Mesodermal cell (in vitro differentiated cells): ENCODE measurements around the gene TC2N.

Source experiments
- H3K27ac ChIP-seq: 2 replicates; pipeline ENCODE4 v1.7.0; 2013; ENCODE audit warnings: mild to moderate bottlenecking, low read depth, low read length, moderate library complexity; ENCODE audit not compliant: severe bottlenecking
- H3K36me3 ChIP-seq: 2 replicates; pipeline ENCODE4 v1.7.1; 2013; ENCODE audit warnings: mild to moderate bottlenecking, low read length, moderate library complexity; ENCODE audit not compliant: control insufficient read depth, insufficient read depth
- H3K4me1 ChIP-seq: one replicate; pipeline ENCODE4 v1.7.1; 2013; ENCODE audit warnings: mild to moderate bottlenecking, low read length; ENCODE audit not compliant: insufficient read depth, control insufficient read depth, poor library complexity, severe bottlenecking
- H3K4me3 ChIP-seq: 2 replicates; pipeline ENCODE4 v1.7.0; 2013; ENCODE audit warnings: low read length, control low read depth, mild to moderate bottlenecking; ENCODE audit not compliant: insufficient read depth, poor library complexity, severe bottlenecking; ENCODE audit errors: extremely low read depth
- H3K9me3 ChIP-seq: 2 replicates; pipeline ENCODE4 v1.7.1; 2013; ENCODE audit warnings: mild to moderate bottlenecking, low read length, moderate library complexity; ENCODE audit not compliant: control insufficient read depth
- WGBS, 2 experiments: methylation state at CpG; one replicate each; pipeline ENCODE4 v1.1.5; 2013; ENCODE audit warnings: missing lambda C conversion rate in 2 of 2; ENCODE audit not compliant: insufficient coverage in 2 of 2; 5-methylcytosine and 5-hydroxymethylcytosine counted together

Gene TC2N

GRCh38 chr14:91869556-91869955 is 2.2 kb upstream of the TC2N start:
- Histone ChIP-seq H3K9me3 (peaks cover 3% of the 10 kb centered on the region), H3K27ac (peak overlapping the region; percentile 24), H3K4me1 (peaks cover 15% of the 10 kb centered on the region), H3K4me3 (no peak overlapping the region), H3K36me3 (no peaks in the 10 kb centered on the region)
- 85% methylated on average over 4 of the region's 8 CpGs; no CpG with 5 or more reads in 1 of the 2 experiments for WGBS, 2 experiments

- H3K9me3 ChIP-seq: peaks cover 3% of the 10 kb centered on the region
- H3K27ac ChIP-seq: no peak overlapping the region
- H3K4me1 ChIP-seq: peaks cover 17% of the 10 kb centered on the region
- H3K36me3 ChIP-seq: no peaks in the 10 kb centered on the region
- no peak overlapping the region for H3K4me3 ChIP-seq
- 89 to 90% methylated on average over 5 to 6 of the region's 6 CpGs for WGBS, 2 experiments
Observed at GRCh38 chr14:91866511-91867295, 633 bp downstream of the TC2N start.

- H3K4me3 ChIP-seq: no peak overlapping the region
- H3K27ac ChIP-seq: no peak overlapping the region
- no peaks in the 10 kb centered on the region for H3K36me3 ChIP-seq
- H3K9me3 ChIP-seq: peaks cover 3% of the 10 kb centered on the region
- 92% methylated on average over 2 of the region's 2 CpGs; no CpG with 5 or more reads in 1 of the 2 experiments for WGBS, 2 experiments
- H3K4me1 ChIP-seq: peaks cover 17% of the 10 kb centered on the region
Observed at GRCh38 chr14:91866061-91866460, 1.3 kb downstream of the TC2N start.

GRCh38 chr14:91862417-91862816 is 4.9 kb downstream of the TC2N start:
- no peak overlapping the region for H3K27ac ChIP-seq
- 76 to 84% methylated on average over 3 to 4 of the region's 4 CpGs for WGBS, 2 experiments
- H3K4me3 ChIP-seq: no peak overlapping the region
- peaks cover 5% of the 10 kb centered on the region for H3K4me1 ChIP-seq
- no peaks in the 10 kb centered on the region for H3K36me3 ChIP-seq
- H3K9me3 ChIP-seq: no peaks in the 10 kb centered on the region

GRCh38 chr14:91861091-91861490 is 6.2 kb downstream of the TC2N start:
- Histone ChIP-seq H3K9me3 (no peaks in the 10 kb centered on the region), H3K4me3 (no peak overlapping the region), H3K27ac (no peak overlapping the region), H3K36me3 (no peaks in the 10 kb centered on the region), H3K4me1 (peaks cover 5% of the 10 kb centered on the region)
- 80 to 90% methylated on average over 1 to 2 of the region's 2 CpGs for WGBS, 2 experiments

- H3K27ac ChIP-seq: no peak overlapping the region
- H3K4me1 ChIP-seq: peaks cover 5% of the 10 kb centered on the region
- no peak overlapping the region for H3K4me3 ChIP-seq
- no peaks in the 10 kb centered on the region for H3K36me3 ChIP-seq
- H3K9me3 ChIP-seq: no peaks in the 10 kb centered on the region
Observed at GRCh38 chr14:91860238-91860637, 7.1 kb downstream of the TC2N start.

- no peak overlapping the region for H3K4me3 ChIP-seq
- H3K27ac ChIP-seq: no peak overlapping the region
- peaks cover 5% of the 10 kb centered on the region for H3K4me1 ChIP-seq
- WGBS, 2 experiments: 65 to 76% methylated on average over 3 to 4 of the region's 8 CpGs
- no peaks in the 10 kb centered on the region for H3K36me3 ChIP-seq
- H3K9me3 ChIP-seq: no peaks in the 10 kb centered on the region
Observed at GRCh38 chr14:91858536-91859275, 8.6 kb downstream of the TC2N start.

GRCh38 chr14:91857614-91858013 is 9.7 kb downstream of the TC2N start:
- H3K4me3 ChIP-seq: no peak overlapping the region
- H3K36me3 ChIP-seq: no peaks in the 10 kb centered on the region
- WGBS, 2 experiments: 100% methylated on average over 1 of the region's 2 CpGs; no CpG with 5 or more reads in 1 of the 2 experiments
- H3K9me3 ChIP-seq: no peaks in the 10 kb centered on the region
- no peaks in the 10 kb centered on the region for H3K4me1 ChIP-seq
- no peak overlapping the region for H3K27ac ChIP-seq

- H3K9me3 ChIP-seq: no peaks in the 10 kb centered on the region
- no peak overlapping the region for H3K27ac ChIP-seq
- H3K36me3 ChIP-seq: no peaks in the 10 kb centered on the region
- WGBS, 2 experiments: no CpG with 5 or more reads among the region's 2 CpGs
- H3K4me1 ChIP-seq: no peaks in the 10 kb centered on the region
- H3K4me3 ChIP-seq: no peak overlapping the region
Observed at GRCh38 chr14:91854327-91854934, 12.9 kb downstream of the TC2N start.

- no peaks in the 10 kb centered on the region for H3K4me1 ChIP-seq
- no peaks in the 10 kb centered on the region for H3K36me3 ChIP-seq
- WGBS, 2 experiments: no CpG with 5 or more reads among the region's 1 CpG
- H3K9me3 ChIP-seq: no peaks in the 10 kb centered on the region
- H3K27ac ChIP-seq: no peak overlapping the region
- H3K4me3 ChIP-seq: no peak overlapping the region
Observed at GRCh38 chr14:91851563-91851962, 15.8 kb downstream of the TC2N start.
